Omental fat pad (tissue), 4 donors: ENCODE measurements around the gene SWAP70. TPM values are rescaled to one million over a fixed set of nuclear protein-coding genes. Genes with fewer than 3 reads are reported as not detected.
"Not testable (repeated sequence)": the region's sequence is repeated elsewhere in the genome, so short reads cannot be mapped to it uniquely, and the experiment has no call there.

Source experiments
- ATAC-seq: fragments of 150-250 bp; one replicate; pipeline ENCODE4 v1.9.1; 2016; ENCODE audit warnings: mild to moderate bottlenecking, moderate library complexity; ENCODE audit not compliant: low FRiP score
- DNase-seq: peaks from one replicate; pipeline ENCODE4 v3.0.0-alpha.2; 2019; ENCODE audit warnings: low spot score
- total RNA-seq, 4 donors: library from RNA; depleted of rRNA; stranded (reverse); fragments of >200 nt; gene quantifications; one replicate each; pipeline ENCODE4 v1.1.0, GENCODE V29; 2016
- TF ChIP-seq, protein P1 (sequence below), 3 donors: fragments of 450-650 bp; IDR thresholded peaks; one replicate each; pipeline ENCODE4 v1.5.1; 2016 to 2017; ENCODE audit warnings: antibody characterized with exemption in 3 of 3, mild to moderate bottlenecking in 3 of 3, moderate library complexity in 2 of 3

The SWAP70 gene
- 10 to 100 TPM; 35.6 to 81.7 (median 61.0) TPM for total RNA-seq

DNA sequence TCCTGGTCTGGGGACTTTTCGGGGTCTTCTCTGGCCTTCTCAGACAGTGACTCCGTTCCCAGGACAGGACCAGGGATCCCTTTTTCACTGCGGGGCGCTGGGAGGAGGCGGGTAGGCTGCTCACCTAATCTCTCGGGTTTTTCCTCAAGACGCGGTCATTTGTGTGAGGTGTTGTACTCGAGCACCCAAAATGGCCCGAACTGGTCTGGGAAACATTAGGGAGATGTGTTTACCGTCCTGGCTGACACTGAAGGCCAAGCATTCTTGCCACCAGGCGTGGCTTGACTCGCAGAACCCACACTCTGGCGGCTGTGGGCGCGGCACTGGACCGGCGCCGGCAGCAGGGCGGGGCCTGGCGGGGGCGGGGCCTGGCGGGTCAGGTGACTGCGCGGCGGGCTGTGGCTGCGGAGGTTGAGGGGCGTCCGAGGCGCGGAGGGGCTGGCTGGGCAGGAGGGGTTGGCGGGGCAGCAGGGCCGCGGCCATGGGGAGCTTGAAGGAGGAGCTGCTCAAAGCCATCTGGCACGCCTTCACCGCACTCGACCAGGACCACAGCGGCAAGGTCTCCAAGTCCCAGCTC is at the start of gene SWAP70:
SWAP70 (plus strand) TSS at position 379 of the 577 bp plus-strand sequence; CDS start at position 482, 103 bp downstream.
- ATAC-seq (peak; percentile 96), DNase-seq (peak; percentile 77)
- TF ChIP-seq, protein P1, sequence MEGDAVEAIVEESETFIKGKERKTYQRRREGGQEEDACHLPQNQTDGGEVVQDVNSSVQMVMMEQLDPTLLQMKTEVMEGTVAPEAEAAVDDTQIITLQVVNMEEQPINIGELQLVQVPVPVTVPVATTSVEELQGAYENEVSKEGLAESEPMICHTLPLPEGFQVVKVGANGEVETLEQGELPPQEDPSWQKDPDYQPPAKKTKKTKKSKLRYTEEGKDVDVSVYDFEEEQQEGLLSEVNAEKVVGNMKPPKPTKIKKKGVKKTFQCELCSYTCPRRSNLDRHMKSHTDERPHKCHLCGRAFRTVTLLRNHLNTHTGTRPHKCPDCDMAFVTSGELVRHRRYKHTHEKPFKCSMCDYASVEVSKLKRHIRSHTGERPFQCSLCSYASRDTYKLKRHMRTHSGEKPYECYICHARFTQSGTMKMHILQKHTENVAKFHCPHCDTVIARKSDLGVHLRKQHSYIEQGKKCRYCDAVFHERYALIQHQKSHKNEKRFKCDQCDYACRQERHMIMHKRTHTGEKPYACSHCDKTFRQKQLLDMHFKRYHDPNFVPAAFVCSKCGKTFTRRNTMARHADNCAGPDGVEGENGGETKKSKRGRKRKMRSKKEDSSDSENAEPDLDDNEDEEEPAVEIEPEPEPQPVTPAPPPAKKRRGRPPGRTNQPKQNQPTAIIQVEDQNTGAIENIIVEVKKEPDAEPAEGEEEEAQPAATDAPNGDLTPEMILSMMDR (IDR thresholded peaks at IDR 0.05), result no peak

GRCh38 chr11:9615031-9615451 is 48.8 kb upstream of the SWAP70 start:
- TF ChIP-seq, protein P1 (IDR thresholded peaks at IDR 0.05), result no peak
- DNase-seq (no peak), ATAC-seq (no peak)

DNA sequence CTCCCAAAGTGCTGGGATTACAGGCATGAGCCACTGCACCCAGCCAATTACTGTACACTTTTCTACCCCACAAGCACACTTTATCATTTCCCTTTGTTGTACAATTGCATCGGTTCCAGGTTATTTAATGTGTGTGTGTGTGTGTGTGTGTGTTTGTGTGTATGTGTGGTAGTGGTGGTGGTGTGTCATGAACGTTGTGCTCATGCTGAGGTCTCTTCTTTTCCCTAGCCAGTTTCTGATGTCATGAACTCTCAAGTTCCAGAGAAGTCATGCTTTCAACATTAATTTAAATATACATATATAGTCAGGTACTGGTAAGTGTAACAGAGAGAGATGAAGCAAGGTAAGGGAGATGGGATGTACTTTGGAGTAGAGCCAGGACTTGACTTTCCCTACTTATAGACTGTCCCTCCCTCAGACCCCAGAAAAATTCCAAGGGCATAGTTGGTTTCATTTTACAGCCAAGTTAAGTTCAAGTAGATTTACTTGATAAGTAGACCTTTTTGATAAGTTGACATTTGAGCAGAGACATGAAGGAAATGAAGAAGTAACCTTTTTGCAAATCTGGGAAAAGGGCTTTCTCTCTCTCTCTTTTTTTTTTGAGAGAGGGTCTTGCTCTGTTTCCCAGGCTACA is 47.7 kb upstream of the SWAP70 start:
- TF ChIP-seq, protein P1 (IDR thresholded peaks at IDR 0.05), result no peak
- ATAC-seq (no peak), DNase-seq (no peak)

DNA sequence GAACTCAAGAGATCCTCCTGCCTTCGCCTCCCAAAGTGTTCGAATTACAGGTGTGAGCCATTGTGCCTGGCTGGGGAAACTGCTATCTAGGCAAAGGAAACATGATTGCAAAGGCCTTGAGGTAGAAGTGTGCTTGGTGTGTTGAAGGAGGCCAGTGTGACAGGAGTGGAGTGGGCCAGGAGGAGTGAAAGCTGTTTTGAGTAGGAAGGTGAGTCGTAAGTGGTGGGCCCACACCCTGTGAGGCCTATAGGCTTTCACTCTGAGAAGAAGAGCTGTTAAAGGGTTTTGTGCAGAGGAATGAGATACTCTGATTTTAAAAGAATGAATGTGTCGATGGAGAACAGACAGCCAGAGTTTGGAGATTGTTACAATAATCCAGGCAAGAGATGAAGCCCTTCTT is 47.0 kb upstream of the SWAP70 start:
- TF ChIP-seq, protein P1 (IDR thresholded peaks at IDR 0.05), result no peak
- ATAC-seq, result no peak
- DNase-seq, result no peak

- TF ChIP-seq, protein P1 (IDR thresholded peaks at IDR 0.05), result no peak
- ATAC-seq (no peak), DNase-seq (no peak)
These were observed 45.9 kb upstream of the SWAP70 start for GRCh38 chr11:9617940-9618339.

DNA sequence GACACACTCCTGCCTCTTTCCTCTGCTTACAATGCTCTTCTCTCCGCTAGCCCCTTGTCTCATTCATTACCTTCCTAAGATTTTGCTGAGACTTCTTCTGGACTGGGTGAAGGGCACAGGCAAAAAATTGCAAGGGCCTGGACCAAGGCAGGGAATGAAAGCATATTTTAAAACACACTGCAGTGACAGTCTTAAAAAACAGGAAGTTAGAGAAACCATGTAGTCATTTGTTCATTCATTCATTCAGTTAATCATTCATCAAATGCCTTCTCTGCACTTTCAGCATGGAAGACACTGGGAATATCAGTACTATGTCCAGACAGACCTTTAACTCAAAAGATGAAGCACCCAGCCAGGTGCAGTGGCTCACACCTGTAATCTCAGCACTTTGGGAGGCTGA is 44.9 kb upstream of the SWAP70 start:
- TF ChIP-seq, protein P1 (IDR thresholded peaks at IDR 0.05), result no peak
- DNase-seq (no peak), ATAC-seq (no peak)

GRCh38 chr11:9619971-9620370 is 43.9 kb upstream of the SWAP70 start:
- no peak for DNase-seq
- TF ChIP-seq, protein P1 (IDR thresholded peaks at IDR 0.05), result no peak
- no peak for ATAC-seq

DNA sequence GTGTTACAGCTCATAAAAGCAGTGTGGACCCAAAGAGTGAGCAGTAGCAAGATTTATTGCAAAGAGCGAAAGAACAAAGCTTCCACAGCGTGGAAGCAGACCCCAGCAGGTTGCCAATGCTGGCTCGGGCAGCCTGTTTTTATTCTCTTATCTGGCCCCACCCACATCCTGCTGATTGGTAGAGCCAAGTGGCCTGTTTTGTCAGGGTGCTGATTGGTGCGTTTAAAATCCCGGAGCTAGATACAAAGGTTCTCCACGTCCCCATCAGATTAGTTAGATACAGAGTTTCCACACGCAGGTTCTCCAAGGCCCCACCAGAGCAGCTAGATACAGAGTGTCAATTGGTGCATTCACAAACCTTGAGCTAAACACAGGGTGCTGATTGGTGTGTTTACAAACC is 41.5 kb upstream of the SWAP70 start:
- not testable (repeated sequence) for ATAC-seq, DNase-seq

GRCh38 chr11:9623053-9623452 is 40.8 kb upstream of the SWAP70 start:
- not testable (repeated sequence) for DNase-seq, ATAC-seq
